NCI-H2196 treated with DMSO at 0.1 percent for 48 hours (cell line): ENCODE results near the gene ANKDD1A.

Source experiments
- DNase-seq: peaks from one replicate; lab custom pipeline; 2025; ENCODE audit not compliant: unreplicated experiment; lab: John Stamatoyannopoulos, UW

ANKDD1A gene

GRCh38 chr15:64960153-64960552 lies 48.5 kb downstream of the ANKDD1A start:
- DNase-seq: no peak

DNA sequence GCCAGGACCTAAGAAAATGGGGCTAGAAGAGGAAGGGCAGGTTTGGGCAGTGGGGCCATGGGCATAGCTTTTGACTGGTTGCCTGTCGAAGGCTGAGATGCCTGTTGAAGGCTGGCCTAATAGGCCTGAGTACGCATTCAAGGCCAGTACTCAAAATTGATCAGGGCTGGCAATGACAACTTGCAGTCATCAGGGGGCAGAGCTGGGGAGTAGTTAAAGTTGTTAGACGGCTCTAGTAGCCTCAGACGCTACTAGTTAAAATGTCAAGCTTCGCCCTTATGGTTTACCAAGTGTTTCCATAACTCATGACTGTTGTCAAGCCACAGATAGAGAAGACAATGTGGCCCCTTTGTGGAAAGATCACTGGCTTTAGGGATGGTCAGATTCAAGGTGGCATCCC lies 49.3 kb downstream of the ANKDD1A start:
- DNase-seq: no peak

DNA sequence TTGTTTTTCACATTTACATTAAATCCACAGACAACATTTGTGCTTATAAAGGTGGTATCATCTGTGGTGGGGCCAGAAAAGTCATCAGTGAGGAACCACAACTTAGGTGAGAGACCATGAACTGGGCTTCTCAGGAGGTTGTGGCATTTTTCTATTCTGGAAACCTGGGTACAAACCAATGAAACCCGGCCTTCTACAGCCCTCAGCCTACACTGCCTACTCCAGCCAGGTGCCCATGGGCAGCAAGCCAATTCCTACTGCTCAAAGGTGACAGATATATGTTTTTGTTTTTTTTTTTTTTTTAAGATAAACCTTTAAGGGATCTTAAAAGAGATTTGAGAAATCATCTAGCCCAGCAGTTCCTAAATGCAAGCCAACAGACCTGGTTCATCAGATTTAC lies 57.7 kb downstream of the ANKDD1A start:
- DNase-seq: no peak

- DNase-seq: no peak
These were observed 59.0 kb downstream of the ANKDD1A start for GRCh38 chr15:64970698-64971097.

- no peak for DNase-seq
These were observed 63.7 kb downstream of the ANKDD1A start for GRCh38 chr15:64975390-64975789.

- no peak for DNase-seq
These were observed 67.6 kb downstream of the ANKDD1A start for GRCh38 chr15:64979252-64979710.

DNA sequence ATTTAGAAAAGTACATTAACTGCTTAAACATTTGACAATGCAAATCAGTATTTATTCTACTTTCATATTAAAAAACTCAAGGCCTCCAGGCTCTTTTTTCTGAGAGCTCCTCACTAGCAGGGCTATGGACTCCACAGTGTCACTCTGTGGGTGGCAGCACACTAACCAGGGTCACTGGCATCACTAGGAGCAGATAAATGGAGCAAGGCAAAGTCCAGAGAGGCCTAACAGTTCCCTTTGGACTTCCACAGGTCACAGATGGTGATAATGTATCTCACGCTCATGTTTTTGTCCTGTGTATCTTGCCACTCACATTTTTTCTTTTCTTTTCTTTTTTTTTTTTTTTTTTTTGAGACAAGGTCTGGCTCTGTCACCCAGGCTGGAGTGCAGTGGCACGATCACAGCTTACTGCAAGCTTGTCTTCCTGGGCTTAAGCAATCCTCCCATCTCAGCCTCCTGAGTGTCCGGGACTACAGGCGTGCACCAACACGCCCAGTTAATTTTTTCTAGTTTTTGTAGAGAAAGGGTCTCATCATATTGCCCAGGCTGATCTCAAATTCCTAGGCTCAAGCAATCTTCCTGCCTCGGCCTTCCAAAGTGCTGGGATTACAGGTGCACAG lies 70.2 kb downstream of the ANKDD1A start:
- no peak for DNase-seq

GRCh38 chr15:64982472-64982871 lies 70.8 kb downstream of the ANKDD1A start:
- DNase-seq: no peak

- DNase-seq: no peak
These were observed 73.8 kb downstream of the ANKDD1A start for GRCh38 chr15:64985366-64986033.

GRCh38 chr15:64987136-64987535 lies 75.4 kb downstream of the ANKDD1A start:
- no peak for DNase-seq

DNA sequence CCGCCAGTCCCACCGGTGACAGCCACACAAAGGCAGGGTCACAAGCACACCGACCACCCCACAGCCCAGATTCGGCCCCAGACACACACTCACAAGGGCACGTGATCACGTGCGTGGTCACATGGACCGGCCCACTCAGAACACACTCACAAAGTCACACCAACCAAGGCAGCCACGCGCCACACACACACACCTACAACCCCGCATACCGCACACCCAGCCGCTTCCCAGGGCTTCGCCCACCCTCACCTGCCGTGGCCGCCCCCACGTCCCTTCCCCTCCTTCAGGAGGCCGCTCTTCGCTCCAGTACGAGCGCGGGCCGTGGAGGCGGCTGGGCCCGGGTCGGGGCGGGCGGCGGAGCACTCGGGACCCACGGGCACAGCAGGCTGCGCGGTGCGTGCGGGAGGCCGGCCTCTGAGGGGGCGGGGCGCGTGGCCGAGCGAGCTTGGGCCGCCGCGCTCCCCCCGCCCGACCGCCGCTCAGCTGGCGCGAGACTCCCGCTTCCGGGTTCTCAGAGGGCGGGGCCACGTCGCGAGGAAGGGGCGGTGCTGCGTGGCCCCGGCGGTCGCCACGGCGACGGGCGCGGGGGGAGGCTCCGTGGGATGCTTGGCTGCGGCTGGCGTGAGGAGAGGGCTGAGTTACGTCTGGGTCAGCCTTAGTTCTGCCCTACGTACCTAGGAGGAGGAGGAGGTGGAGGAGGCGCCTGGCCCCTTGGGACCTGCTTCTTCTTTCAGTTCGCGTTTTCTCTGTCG lies 77.9 kb downstream of the ANKDD1A start, which contains the start of gene SPG21:
Gene SPG21 (minus strand): TSS at position 499 of the 752 bp plus-strand sequence. CDS start 6,345 bp downstream, outside the sequence.
- peak; percentile 75 for DNase-seq

GRCh38 chr15:64990168-64990470 lies 78.4 kb downstream of the ANKDD1A start:
- DNase-seq: no peak

GRCh38 chr15:64991536-64992135 lies 79.9 kb downstream of the ANKDD1A start:
- no peak for DNase-seq

DNA sequence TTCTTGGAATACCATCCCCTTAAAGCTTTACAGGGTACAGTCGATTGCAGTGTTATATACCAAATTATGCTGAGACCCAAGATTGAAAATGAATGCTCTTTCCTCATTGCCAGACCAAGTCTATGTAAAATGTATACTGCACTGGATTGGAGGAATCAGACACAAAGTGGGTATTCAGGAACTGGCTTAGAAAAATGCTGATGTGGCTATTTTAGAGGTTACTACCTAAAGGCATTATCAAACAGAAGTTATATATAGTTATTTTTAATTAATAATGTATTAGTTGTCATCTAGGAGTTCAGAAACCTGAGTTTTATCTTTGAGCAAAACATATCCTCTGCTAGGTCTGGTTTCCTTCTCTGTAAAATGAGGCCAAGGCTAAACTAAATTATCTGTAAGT lies 81.6 kb downstream of the ANKDD1A start:
- DNase-seq: no peak

DNA sequence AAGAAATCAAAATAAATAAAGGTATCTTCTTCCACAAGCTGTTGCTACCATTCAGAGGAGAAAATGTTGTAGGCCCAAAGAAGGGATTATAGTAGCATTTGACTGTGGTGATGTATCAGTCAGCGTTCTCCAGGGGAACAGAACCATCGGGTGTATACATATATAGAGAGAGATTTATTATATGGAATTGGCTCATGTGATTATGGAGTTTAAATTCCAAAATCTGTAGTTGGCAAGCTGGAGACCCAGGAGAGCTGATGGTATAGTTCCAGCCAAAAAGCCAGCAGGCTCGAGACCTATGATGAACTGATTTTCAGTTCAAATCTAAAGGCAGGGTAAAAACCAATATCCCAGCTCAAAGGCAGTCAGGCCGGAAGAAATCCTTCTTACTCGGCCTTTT lies 85.4 kb downstream of the ANKDD1A start:
- no peak for DNase-seq

GRCh38 chr15:64997745-64998375 lies 86.2 kb downstream of the ANKDD1A start:
- DNase-seq: no peak

- DNase-seq: no peak
These were observed 93.3 kb downstream of the ANKDD1A start for GRCh38 chr15:65004993-65005392.

DNA sequence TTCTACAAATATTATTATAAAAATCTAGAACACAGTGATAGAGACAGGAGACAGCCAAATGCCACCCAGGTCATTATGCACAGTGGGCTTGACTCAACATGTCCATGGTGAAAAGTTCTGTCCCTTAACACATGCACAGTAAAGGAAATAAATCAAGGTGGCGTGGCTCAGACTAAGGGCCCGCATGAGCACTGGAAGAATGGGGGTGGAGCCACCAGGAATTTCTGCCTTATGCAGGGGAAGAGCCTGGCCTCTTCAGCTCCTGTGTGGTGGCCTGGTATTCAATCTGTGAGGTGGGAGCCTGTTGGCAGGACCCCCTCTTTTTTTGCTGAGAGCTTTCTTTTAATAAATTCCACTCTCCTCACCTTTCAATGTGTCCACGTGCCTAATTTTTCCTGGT lies 95.2 kb downstream of the ANKDD1A start:
- no peak for DNase-seq
